H1 (cell line): ENCODE measurements around the gene SLC7A14. TPM values are rescaled to one million over a fixed set of nuclear protein-coding genes. Genes with fewer than 3 reads are reported as not detected.

Experiments
- polyA plus RNA-seq, 7 experiments: library from polyadenylated mRNA; depleted of rRNA in 3 of 7; stranded (reverse) in 5 of 7; unstranded in 2 of 7; fragments of >200 nt in 5 of 7; fragments of 200-250 nt in 2 of 7; gene quantifications; 1 replicate in 5 of 7; 2 replicates in 1 of 7; 4 replicates in 1 of 7; pipeline versions ENCODE4 v1.2.1 to v1.2.3, GENCODE V29; 2011 to 2013; ENCODE audit warnings: missing spikeins in 2 of 7, mixed read lengths in 2 of 7
- total RNA-seq: library from RNA; stranded (reverse); fragmentation: NEBNext Ultra II Directional; extraction: Animal tissue kit (Norgen Biotek cat#: 25700); gene quantifications from 2 replicates; pipeline ENCODE4 v1.2.1, GENCODE V29; 2021
- TF ChIP-seq, protein P1 (sequence below): IDR thresholded peaks from 2 replicates; pipeline ENCODE4 v1.6.1; 2012; ENCODE audit warnings: low read length, inconsistent platforms

SLC7A14 gene
- total and polyA plus RNA-seq, 2 of the 8 experiments (the other 6 are each of a cell fraction or from before 2014, with no cell fraction given) = 0.21 to 0.95 TPM

- TF ChIP-seq, protein P1, sequence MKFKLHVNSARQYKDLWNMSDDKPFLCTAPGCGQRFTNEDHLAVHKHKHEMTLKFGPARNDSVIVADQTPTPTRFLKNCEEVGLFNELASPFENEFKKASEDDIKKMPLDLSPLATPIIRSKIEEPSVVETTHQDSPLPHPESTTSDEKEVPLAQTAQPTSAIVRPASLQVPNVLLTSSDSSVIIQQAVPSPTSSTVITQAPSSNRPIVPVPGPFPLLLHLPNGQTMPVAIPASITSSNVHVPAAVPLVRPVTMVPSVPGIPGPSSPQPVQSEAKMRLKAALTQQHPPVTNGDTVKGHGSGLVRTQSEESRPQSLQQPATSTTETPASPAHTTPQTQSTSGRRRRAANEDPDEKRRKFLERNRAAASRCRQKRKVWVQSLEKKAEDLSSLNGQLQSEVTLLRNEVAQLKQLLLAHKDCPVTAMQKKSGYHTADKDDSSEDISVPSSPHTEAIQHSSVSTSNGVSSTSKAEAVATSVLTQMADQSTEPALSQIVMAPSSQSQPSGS = no peak
These were observed 3.2 kb upstream of the SLC7A14 start (continued) for GRCh38 chr3:170589113-170589512.
